HEK293 (cell line): ENCODE results near the gene ZCWPW1.

Experiments used
- CTCF ChIA-PET: fragments of 350-600 bp; formaldehyde crosslinking; extraction: SDS; loops from one replicate; lab custom pipeline; 2021; ENCODE audit warnings: antibody characterized with exemption; lab: Yijun Ruan, JAX
- POLR2A ChIA-PET: fragments of 300-600 bp; formaldehyde crosslinking; extraction: SDS; loops from one replicate; lab custom pipeline; 2020; ENCODE audit warnings: antibody characterized with exemption, inconsistent platforms; lab: Yijun Ruan, JAX
- H3K27ac ChIP-seq: fragments of 200-500 bp; sonication (Bioruptor generic); 2 replicates; pipeline ENCODE4 v1.5.1; 2014; ENCODE audit warnings: low read depth, low read length, control low read depth, inconsistent platforms; ENCODE audit errors: extremely low read depth
- H3K36me3 ChIP-seq, 2 experiments: fragments of 200-500 bp in 1 of 2; sonication (Bioruptor generic) in 1 of 2; 1 replicate in 1 of 2; 2 replicates in 1 of 2; pipeline ENCODE4 v1.5.1; 2014 to 2017; ENCODE audit warnings: inconsistent platforms in 2 of 2, low read length in 2 of 2; ENCODE audit not compliant: control insufficient read depth in 2 of 2, insufficient read depth in 1 of 2
- H3K4me1 ChIP-seq: fragments of 200-500 bp; sonication (Bioruptor generic); 2 replicates; pipeline ENCODE4 v1.5.1; 2014; ENCODE audit warnings: mild to moderate bottlenecking, low read length, inconsistent platforms; ENCODE audit not compliant: control insufficient read depth, insufficient read depth
- H3K4me3 ChIP-seq: 2 replicates; pipeline ENCODE4 v1.5.1; 2011; ENCODE audit warnings: low read depth, mild to moderate bottlenecking, control low read depth, low read length, moderate library complexity
- H3K9me3 ChIP-seq: fragments of 200-500 bp; sonication (Bioruptor generic); 2 replicates; pipeline ENCODE4 v1.5.1; 2014; ENCODE audit warnings: low read depth, low read length, inconsistent platforms; ENCODE audit not compliant: control insufficient read depth, insufficient read depth
- GLIS1 ChIP-seq: fragments of 450-650 bp; formaldehyde crosslinking; IDR thresholded peaks from 2 replicates; pipeline ENCODE4 v1.5.1; 2016; ENCODE audit warnings: missing biosample characterization, missing genetic modification characterization
- GLIS2 ChIP-seq: fragments of 450-650 bp; formaldehyde crosslinking; IDR thresholded peaks from 2 replicates; pipeline ENCODE4 v1.5.1; 2016; ENCODE audit warnings: missing biosample characterization, missing genetic modification characterization
- ZFHX2 ChIP-seq: fragments of 450-650 bp; formaldehyde crosslinking; conservative IDR thresholded peaks from 2 replicates; pipeline ENCODE4 v1.5.1; 2016; ENCODE audit warnings: missing biosample characterization, missing genetic modification characterization
- ZIC2 ChIP-seq: fragments of 450-650 bp; formaldehyde crosslinking; IDR thresholded peaks from 2 replicates; pipeline ENCODE4 v1.5.1; 2016; ENCODE audit warnings: missing biosample characterization, missing genetic modification characterization
- ZNF140 ChIP-seq: fragments of 450-650 bp; formaldehyde crosslinking; IDR thresholded peaks from 2 replicates; pipeline ENCODE4 v1.5.1; 2016; ENCODE audit warnings: missing biosample characterization, missing genetic modification characterization
- ZNF239 ChIP-seq: fragments of 450-650 bp; formaldehyde crosslinking; IDR thresholded peaks from 2 replicates; pipeline ENCODE4 v1.5.1; 2016; ENCODE audit warnings: missing biosample characterization, missing genetic modification characterization
- ZNF341 ChIP-seq: fragments of 450-650 bp; formaldehyde crosslinking; IDR thresholded peaks from 2 replicates; pipeline ENCODE4; 2016; ENCODE audit warnings: low read depth, missing biosample characterization, missing genetic modification characterization
- ZNF423 ChIP-seq: fragments of 450-650 bp; formaldehyde crosslinking; IDR thresholded peaks from 2 replicates; pipeline ENCODE4 v1.5.1; 2016; ENCODE audit warnings: missing biosample characterization, missing genetic modification characterization
- ZNF426 ChIP-seq: fragments of 450-650 bp; formaldehyde crosslinking; IDR thresholded peaks from 2 replicates; pipeline ENCODE4 v1.5.1; 2017; ENCODE audit warnings: missing biosample characterization, missing genetic modification characterization, mild to moderate bottlenecking, inconsistent platforms, moderate library complexity
- ZNF514 ChIP-seq: fragments of 450-650 bp; formaldehyde crosslinking; IDR thresholded peaks from 2 replicates; pipeline ENCODE4 v1.5.1; 2016; ENCODE audit warnings: missing biosample characterization, missing genetic modification characterization
- ZNF521 ChIP-seq: fragments of 450-650 bp; formaldehyde crosslinking; IDR thresholded peaks from 2 replicates; pipeline ENCODE4 v1.5.1; 2017; ENCODE audit warnings: missing biosample characterization, mild to moderate bottlenecking, missing genetic modification characterization
- ZNF610 ChIP-seq: fragments of 450-650 bp; formaldehyde crosslinking; IDR thresholded peaks from 2 replicates; pipeline ENCODE4 v1.5.1; 2016; ENCODE audit warnings: missing biosample characterization, missing genetic modification characterization, borderline replicate concordance
- ZNF626 ChIP-seq: fragments of 450-650 bp; sonication (Bioruptor Pico); formaldehyde crosslinking; IDR thresholded peaks from 2 replicates; pipeline ENCODE4 v1.5.1; 2018; ENCODE audit warnings: missing biosample characterization, missing genetic modification characterization, inconsistent platforms
- ZNF629 ChIP-seq: fragments of 450-650 bp; formaldehyde crosslinking; IDR thresholded peaks from 2 replicates; pipeline ENCODE4 v1.5.1; 2017; ENCODE audit warnings: missing biosample characterization, missing genetic modification characterization
- ZNF830 ChIP-seq: fragments of 450-650 bp; IDR thresholded peaks from 2 replicates; pipeline ENCODE4 v1.5.0; 2018; ENCODE audit warnings: missing biosample characterization, missing genetic modification characterization, low read depth, mild to moderate bottlenecking, moderate library complexity
- ZSCAN16 ChIP-seq: fragments of 450-650 bp; formaldehyde crosslinking; IDR thresholded peaks from 2 replicates; pipeline ENCODE4 v1.5.1; 2016; ENCODE audit warnings: missing biosample characterization, missing genetic modification characterization
- TF ChIP-seq, protein P1 (sequence below): fragments of 450-650 bp; formaldehyde crosslinking; IDR thresholded peaks from 2 replicates; pipeline ENCODE4 v1.5.1; 2017; ENCODE audit warnings: missing biosample characterization, missing genetic modification characterization
- TF ChIP-seq, protein P2 (sequence below): fragments of 450-650 bp; formaldehyde crosslinking; IDR thresholded peaks from 2 replicates; pipeline ENCODE4 v1.5.1; 2016; ENCODE audit warnings: missing biosample characterization, missing genetic modification characterization, borderline replicate concordance
- TF ChIP-seq, protein P3 (sequence below): fragments of 450-650 bp; formaldehyde crosslinking; IDR thresholded peaks from 2 replicates; pipeline ENCODE4 v1.5.1; 2016; ENCODE audit warnings: missing biosample characterization, missing genetic modification characterization
- TF ChIP-seq, protein P4 (sequence below): fragments of 450-650 bp; formaldehyde crosslinking; IDR thresholded peaks from 2 replicates; pipeline ENCODE4 v1.5.1; 2016; ENCODE audit warnings: missing biosample characterization, missing genetic modification characterization
- TF ChIP-seq, protein P5 (sequence below): fragments of 450-650 bp; formaldehyde crosslinking; IDR thresholded peaks from 2 replicates; pipeline ENCODE4 v1.5.1; 2017; ENCODE audit warnings: missing biosample characterization, mild to moderate bottlenecking, missing genetic modification characterization, moderate library complexity
- TF ChIP-seq, protein P6 (sequence below): fragments of 450-650 bp; formaldehyde crosslinking; IDR thresholded peaks from 2 replicates; pipeline ENCODE4 v1.5.1; 2016; ENCODE audit warnings: missing biosample characterization, missing genetic modification characterization

The ZCWPW1 gene

DNA sequence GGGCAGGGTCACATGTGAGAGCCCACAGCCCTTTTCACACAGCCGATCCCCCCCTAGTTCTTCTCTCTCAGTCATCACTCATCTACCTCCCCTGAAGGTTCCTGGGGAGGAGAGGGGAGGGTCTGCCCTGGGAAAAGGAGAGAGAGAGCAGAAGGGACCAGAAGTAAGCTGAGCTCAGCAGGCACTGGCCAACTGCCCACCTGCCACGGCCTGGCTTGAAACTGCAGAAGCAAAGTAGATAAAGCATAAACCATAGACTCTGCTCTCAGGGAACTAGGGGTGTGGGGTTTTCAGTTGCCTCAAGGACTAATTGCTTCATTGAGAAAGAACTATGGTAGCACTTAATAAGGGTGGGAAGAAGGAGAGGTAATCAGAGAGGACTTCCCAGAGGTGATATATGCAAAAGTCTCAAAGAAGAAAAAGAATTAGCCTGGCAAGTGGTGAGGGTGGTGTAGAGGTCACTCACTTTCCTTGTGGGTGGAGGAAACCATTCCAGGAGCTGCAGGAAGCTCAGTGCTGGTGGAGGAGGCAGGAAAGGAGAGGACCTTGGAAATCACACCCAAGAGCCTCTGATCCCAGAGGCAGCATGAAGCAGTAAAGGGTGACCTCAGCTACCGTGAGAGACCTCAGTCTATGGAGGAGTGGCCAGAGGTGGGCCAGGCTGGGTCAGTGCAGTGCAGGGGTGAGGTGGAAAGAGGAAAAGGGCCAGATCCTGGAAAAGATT lies 38.1 kb downstream of the ZCWPW1 start:
- H3K4me1 ChIP-seq, result no peaks in the 10 kb centered on the region
- H3K36me3 ChIP-seq, result no peaks in the 10 kb centered on the region
- TF ChIP-seq ZNF629 (tag by site-specific recombination) (no peak), ZIC2 (tag by site-specific recombination) (peak; percentile 26; the same call in 1 of the 2 replicates)
- TF ChIP-seq, protein P1, sequence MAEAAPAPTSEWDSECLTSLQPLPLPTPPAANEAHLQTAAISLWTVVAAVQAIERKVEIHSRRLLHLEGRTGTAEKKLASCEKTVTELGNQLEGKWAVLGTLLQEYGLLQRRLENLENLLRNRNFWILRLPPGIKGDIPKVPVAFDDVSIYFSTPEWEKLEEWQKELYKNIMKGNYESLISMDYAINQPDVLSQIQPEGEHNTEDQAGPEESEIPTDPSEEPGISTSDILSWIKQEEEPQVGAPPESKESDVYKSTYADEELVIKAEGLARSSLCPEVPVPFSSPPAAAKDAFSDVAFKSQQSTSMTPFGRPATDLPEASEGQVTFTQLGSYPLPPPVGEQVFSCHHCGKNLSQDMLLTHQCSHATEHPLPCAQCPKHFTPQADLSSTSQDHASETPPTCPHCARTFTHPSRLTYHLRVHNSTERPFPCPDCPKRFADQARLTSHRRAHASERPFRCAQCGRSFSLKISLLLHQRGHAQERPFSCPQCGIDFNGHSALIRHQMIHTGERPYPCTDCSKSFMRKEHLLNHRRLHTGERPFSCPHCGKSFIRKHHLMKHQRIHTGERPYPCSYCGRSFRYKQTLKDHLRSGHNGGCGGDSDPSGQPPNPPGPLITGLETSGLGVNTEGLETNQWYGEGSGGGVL (tag by site-specific recombination), result 0 out of 2 replicates have a peak, but pooled peaks have one; percentile 23
- TF ChIP-seq, all 188 proteins: peak for 2
- CTCF ChIA-PET, result interaction anchor here (2.8 kb wide), 1 partner anchor 17 kb away, joined by 22 read pairs; no protein-coding TSS in a partner anchor
- Histone ChIP-seq H3K9me3 (no peaks in the 10 kb centered on the region), H3K4me3 (no peak overlapping the region), H3K27ac (no peak overlapping the region)
- POLR2A ChIA-PET, result no interaction called here

DNA sequence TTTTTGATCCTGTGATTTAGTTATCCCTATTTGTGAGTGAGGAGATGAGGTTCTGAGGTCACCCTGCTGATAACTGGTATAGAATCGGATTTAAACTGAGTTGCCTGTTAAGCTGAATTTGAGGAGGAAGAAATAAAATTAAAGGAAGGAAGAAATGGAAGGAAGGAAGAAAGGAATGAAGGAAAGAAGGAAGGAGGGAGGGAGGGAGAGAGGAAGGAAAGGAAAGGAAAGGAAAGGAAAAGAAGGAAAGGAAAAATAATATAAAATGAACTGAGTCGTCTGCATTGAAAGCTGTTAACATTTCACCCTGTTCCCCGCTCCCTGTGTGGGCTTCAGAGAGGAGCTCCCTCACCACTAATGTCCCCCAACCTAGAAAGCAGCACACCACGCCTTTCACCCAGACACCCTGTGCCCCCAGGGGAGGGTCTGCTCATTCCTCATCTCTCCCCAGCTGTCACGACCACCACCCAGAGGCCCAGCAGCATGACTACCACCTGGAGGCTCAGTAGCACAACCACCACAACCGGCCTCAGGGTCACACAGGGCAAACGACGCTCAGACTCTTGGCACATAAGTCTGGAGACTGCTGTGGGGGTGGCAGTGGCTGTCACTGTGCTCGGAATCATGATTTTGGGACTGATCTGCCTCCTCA lies 38.9 kb downstream of the ZCWPW1 start:
- POLR2A ChIA-PET, result interaction anchor here (0.6 kb wide), 1 partner anchor 671 kb away, joined by 4 read pairs; no protein-coding TSS in a partner anchor
- TF ChIP-seq ZNF521 (no peak), GLIS1 (tag by site-specific recombination) (peak; percentile 83), ZSCAN16 (no peak), GLIS2 (peak; percentile 26; the same call in 1 of the 2 replicates), ZNF626 (tag by site-specific recombination) (no peak), ZFHX2 (tag by site-specific recombination) (no peak), ZNF341 (tag by site-specific recombination) (no peak), ZNF423 (tag by site-specific recombination) (0 out of 2 replicates have a peak, but pooled peaks have one; percentile 6), ZNF426 (tag by site-specific recombination) (no peak), ZNF514 (tag by site-specific recombination) (no peak), ZNF239 (tag by site-specific recombination) (no peak), ZNF830 (tag by site-specific recombination) (no peak), ZNF140 (tag by site-specific recombination) (no peak), ZNF610 (tag by site-specific recombination) (no peak)
- TF ChIP-seq, protein P2, sequence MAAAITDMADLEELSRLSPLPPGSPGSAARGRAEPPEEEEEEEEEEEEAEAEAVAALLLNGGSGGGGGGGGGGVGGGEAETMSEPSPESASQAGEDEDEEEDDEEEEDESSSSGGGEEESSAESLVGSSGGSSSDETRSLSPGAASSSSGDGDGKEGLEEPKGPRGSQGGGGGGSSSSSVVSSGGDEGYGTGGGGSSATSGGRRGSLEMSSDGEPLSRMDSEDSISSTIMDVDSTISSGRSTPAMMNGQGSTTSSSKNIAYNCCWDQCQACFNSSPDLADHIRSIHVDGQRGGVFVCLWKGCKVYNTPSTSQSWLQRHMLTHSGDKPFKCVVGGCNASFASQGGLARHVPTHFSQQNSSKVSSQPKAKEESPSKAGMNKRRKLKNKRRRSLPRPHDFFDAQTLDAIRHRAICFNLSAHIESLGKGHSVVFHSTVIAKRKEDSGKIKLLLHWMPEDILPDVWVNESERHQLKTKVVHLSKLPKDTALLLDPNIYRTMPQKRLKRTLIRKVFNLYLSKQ, result no peak
- TF ChIP-seq, protein P3, sequence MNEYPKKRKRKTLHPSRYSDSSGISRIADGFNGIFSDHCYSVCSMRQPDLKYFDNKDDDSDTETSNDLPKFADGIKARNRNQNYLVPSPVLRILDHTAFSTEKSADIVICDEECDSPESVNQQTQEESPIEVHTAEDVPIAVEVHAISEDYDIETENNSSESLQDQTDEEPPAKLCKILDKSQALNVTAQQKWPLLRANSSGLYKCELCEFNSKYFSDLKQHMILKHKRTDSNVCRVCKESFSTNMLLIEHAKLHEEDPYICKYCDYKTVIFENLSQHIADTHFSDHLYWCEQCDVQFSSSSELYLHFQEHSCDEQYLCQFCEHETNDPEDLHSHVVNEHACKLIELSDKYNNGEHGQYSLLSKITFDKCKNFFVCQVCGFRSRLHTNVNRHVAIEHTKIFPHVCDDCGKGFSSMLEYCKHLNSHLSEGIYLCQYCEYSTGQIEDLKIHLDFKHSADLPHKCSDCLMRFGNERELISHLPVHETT (tag by site-specific recombination), result no peak
- TF ChIP-seq, protein P4, sequence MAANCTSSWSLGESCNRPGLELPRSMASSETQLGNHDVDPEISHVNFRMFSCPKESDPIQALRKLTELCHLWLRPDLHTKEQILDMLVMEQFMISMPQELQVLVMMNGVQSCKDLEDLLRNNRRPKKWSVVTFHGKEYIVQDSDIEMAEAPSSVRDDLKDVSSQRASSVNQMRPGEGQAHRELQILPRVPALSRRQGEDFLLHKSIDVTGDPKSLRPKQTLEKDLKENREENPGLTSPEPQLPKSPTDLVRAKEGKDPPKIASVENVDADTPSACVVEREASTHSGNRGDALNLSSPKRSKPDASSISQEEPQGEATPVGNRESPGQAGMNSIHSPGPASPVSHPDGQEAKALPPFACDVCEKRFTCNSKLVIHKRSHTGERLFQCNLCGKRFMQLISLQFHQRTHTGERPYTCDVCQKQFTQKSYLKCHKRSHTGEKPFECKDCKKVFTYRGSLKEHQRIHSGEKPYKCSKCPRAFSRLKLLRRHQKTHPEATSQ (tag by site-specific recombination), result no peak
- TF ChIP-seq, protein P5, sequence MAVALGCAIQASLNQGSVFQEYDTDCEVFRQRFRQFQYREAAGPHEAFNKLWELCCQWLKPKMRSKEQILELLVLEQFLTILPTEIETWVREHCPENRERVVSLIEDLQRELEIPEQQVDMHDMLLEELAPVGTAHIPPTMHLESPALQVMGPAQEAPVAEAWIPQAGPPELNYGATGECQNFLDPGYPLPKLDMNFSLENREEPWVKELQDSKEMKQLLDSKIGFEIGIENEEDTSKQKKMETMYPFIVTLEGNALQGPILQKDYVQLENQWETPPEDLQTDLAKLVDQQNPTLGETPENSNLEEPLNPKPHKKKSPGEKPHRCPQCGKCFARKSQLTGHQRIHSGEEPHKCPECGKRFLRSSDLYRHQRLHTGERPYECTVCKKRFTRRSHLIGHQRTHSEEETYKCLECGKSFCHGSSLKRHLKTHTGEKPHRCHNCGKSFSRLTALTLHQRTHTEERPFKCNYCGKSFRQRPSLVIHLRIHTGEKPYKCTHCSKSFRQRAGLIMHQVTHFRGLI, result no peak
- TF ChIP-seq, protein P6, sequence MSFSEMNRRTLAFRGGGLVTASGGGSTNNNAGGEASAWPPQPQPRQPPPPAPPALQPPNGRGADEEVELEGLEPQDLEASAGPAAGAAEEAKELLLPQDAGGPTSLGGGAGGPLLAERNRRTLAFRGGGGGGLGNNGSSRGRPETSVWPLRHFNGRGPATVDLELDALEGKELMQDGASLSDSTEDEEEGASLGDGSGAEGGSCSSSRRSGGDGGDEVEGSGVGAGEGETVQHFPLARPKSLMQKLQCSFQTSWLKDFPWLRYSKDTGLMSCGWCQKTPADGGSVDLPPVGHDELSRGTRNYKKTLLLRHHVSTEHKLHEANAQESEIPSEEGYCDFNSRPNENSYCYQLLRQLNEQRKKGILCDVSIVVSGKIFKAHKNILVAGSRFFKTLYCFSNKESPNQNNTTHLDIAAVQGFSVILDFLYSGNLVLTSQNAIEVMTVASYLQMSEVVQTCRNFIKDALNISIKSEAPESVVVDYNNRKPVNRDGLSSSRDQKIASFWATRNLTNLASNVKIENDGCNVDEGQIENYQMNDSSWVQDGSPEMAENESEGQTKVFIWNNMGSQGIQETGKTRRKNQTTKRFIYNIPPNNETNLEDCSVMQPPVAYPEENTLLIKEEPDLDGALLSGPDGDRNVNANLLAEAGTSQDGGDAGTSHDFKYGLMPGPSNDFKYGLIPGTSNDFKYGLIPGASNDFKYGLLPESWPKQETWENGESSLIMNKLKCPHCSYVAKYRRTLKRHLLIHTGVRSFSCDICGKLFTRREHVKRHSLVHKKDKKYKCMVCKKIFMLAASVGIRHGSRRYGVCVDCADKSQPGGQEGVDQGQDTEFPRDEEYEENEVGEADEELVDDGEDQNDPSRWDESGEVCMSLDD (tag by site-specific recombination), result no peak

More for the DNA sequence above, 38.9 kb downstream of the ZCWPW1 start:
- Histone ChIP-seq H3K27ac (no peak overlapping the region), H3K4me1 (no peaks in the 10 kb centered on the region), H3K9me3 (no peaks in the 10 kb centered on the region), H3K4me3 (no peak overlapping the region), H3K36me3 (no peaks in the 10 kb centered on the region)
- CTCF ChIA-PET, result interaction anchor here (0.7 to 2.8 kb wide), 3 partner anchors 18 to 93 kb away, joined by 3 to 22 read pairs (median 3); no protein-coding TSS in a partner anchor
